ENCODE data around the gene DRD3.

Gene DRD3

GRCh38 chr3:114178770-114179368 lies at the start of gene DRD3:
Gene DRD3, minus strand, starts transcription at chr3:114179052. Its CDS starts 7,060 bp downstream, at chr3:114171992.
- no peak within 1 kb of the TSS for H3K9ac ChIP-seq (ENCODE audit: low read length)
- no peak within 1 kb of the TSS for H3K4me3 ChIP-seq (ENCODE audit: low read length)
- no peak within 1 kb of the TSS for H3K27ac ChIP-seq (ENCODE audit: low read length)
- H3K36me3 ChIP-seq (ENCODE audit: control insufficient read depth, low read depth, low read length): no peaks in the 10 kb centered on the region
- peaks cover 37% of the 10 kb centered on the region for H3K4me1 ChIP-seq (ENCODE audit: control insufficient read depth, low read depth, low read length)
- no peaks in the 10 kb centered on the region for H3K27me3 ChIP-seq (ENCODE audit: control insufficient read depth, insufficient read depth, low read length)
- no peaks in the 10 kb centered on the region for H3K9me3 ChIP-seq (ENCODE audit: control insufficient read depth, low read depth, low read length)

GRCh38 chr3:114227076-114227475 lies 48.2 kb upstream of the DRD3 start:
- Histone ChIP-seq H3K27ac (ENCODE audit: low read length) (no peak overlapping the region), H3K36me3 (ENCODE audit: control insufficient read depth, low read depth, low read length) (no peaks in the 10 kb centered on the region)

GRCh38 chr3:114226313-114226712 lies 47.5 kb upstream of the DRD3 start:
- H3K36me3 ChIP-seq (ENCODE audit: control insufficient read depth, low read depth, low read length): no peaks in the 10 kb centered on the region
- H3K9me3 ChIP-seq (ENCODE audit: control insufficient read depth, low read depth, low read length): peaks cover 14% of the 10 kb centered on the region
- no peaks in the 10 kb centered on the region for H3K4me1 ChIP-seq (ENCODE audit: control insufficient read depth, low read depth, low read length)
- H3K27ac ChIP-seq (ENCODE audit: low read length): no peak overlapping the region
- H3K4me3 ChIP-seq (ENCODE audit: low read length): no peak overlapping the region
- H3K9ac ChIP-seq (ENCODE audit: low read length): no peak overlapping the region
- H3K27me3 ChIP-seq (ENCODE audit: control insufficient read depth, insufficient read depth, low read length): no peaks in the 10 kb centered on the region

More at GRCh38 chr3:114227076-114227475, 48.2 kb upstream of the DRD3 start:
- Histone ChIP-seq H3K4me1 (ENCODE audit: control insufficient read depth, low read depth, low read length) (no peaks in the 10 kb centered on the region), H3K9me3 (ENCODE audit: control insufficient read depth, low read depth, low read length) (peaks cover 14% of the 10 kb centered on the region), H3K27me3 (ENCODE audit: control insufficient read depth, insufficient read depth, low read length) (no peaks in the 10 kb centered on the region), H3K9ac (ENCODE audit: low read length) (no peak overlapping the region), H3K4me3 (ENCODE audit: low read length) (no peak overlapping the region)

- no peaks in the 10 kb centered on the region for H3K27me3 ChIP-seq (ENCODE audit: control insufficient read depth, insufficient read depth, low read length)
- H3K9ac ChIP-seq (ENCODE audit: low read length): no peak overlapping the region
- H3K9me3 ChIP-seq (ENCODE audit: control insufficient read depth, low read depth, low read length): peaks cover 14% of the 10 kb centered on the region
- H3K27ac ChIP-seq (ENCODE audit: low read length): no peak overlapping the region
- no peaks in the 10 kb centered on the region for H3K4me1 ChIP-seq (ENCODE audit: control insufficient read depth, low read depth, low read length)
- H3K36me3 ChIP-seq (ENCODE audit: control insufficient read depth, low read depth, low read length): no peaks in the 10 kb centered on the region
- H3K4me3 ChIP-seq (ENCODE audit: low read length): no peak overlapping the region
These were observed 44.3 kb upstream of the DRD3 start for GRCh38 chr3:114223143-114223542.

GRCh38 chr3:114221881-114222264 lies 43.0 kb upstream of the DRD3 start:
- no peaks in the 10 kb centered on the region for H3K4me1 ChIP-seq (ENCODE audit: control insufficient read depth, low read depth, low read length)
- no peak overlapping the region for H3K27ac ChIP-seq (ENCODE audit: low read length)
- no peak overlapping the region for H3K9ac ChIP-seq (ENCODE audit: low read length)
- H3K4me3 ChIP-seq (ENCODE audit: low read length): no peak overlapping the region
- H3K36me3 ChIP-seq (ENCODE audit: control insufficient read depth, low read depth, low read length): no peaks in the 10 kb centered on the region
- no peaks in the 10 kb centered on the region for H3K27me3 ChIP-seq (ENCODE audit: control insufficient read depth, insufficient read depth, low read length)
- peaks cover 14% of the 10 kb centered on the region for H3K9me3 ChIP-seq (ENCODE audit: control insufficient read depth, low read depth, low read length)

GRCh38 chr3:114221165-114221880 lies 42.5 kb upstream of the DRD3 start:
- Histone ChIP-seq H3K4me1 (ENCODE audit: control insufficient read depth, low read depth, low read length) (no peaks in the 10 kb centered on the region), H3K4me3 (ENCODE audit: low read length) (no peak overlapping the region), H3K9me3 (ENCODE audit: control insufficient read depth, low read depth, low read length) (peaks cover 14% of the 10 kb centered on the region)

GRCh38 chr3:114219741-114220140 lies 40.9 kb upstream of the DRD3 start:
- H3K9ac ChIP-seq (ENCODE audit: low read length): no peak overlapping the region
- H3K4me3 ChIP-seq (ENCODE audit: low read length): no peak overlapping the region
- peaks cover 4% of the 10 kb centered on the region for H3K9me3 ChIP-seq (ENCODE audit: control insufficient read depth, low read depth, low read length)
- peaks cover 7% of the 10 kb centered on the region for H3K4me1 ChIP-seq (ENCODE audit: control insufficient read depth, low read depth, low read length)
- peaks cover 6% of the 10 kb centered on the region for H3K27me3 ChIP-seq (ENCODE audit: control insufficient read depth, insufficient read depth, low read length)
- no peaks in the 10 kb centered on the region for H3K36me3 ChIP-seq (ENCODE audit: control insufficient read depth, low read depth, low read length)
- no peak overlapping the region for H3K27ac ChIP-seq (ENCODE audit: low read length)

More at GRCh38 chr3:114221165-114221880, 42.5 kb upstream of the DRD3 start:
- Histone ChIP-seq H3K36me3 (ENCODE audit: control insufficient read depth, low read depth, low read length) (no peaks in the 10 kb centered on the region), H3K9ac (ENCODE audit: low read length) (no peak overlapping the region), H3K27ac (ENCODE audit: low read length) (no peak overlapping the region), H3K27me3 (ENCODE audit: control insufficient read depth, insufficient read depth, low read length) (no peaks in the 10 kb centered on the region)

- H3K27ac ChIP-seq (ENCODE audit: low read length): no peak overlapping the region
- H3K4me1 ChIP-seq (ENCODE audit: control insufficient read depth, low read depth, low read length): peaks cover 17% of the 10 kb centered on the region
- H3K9ac ChIP-seq (ENCODE audit: low read length): no peak overlapping the region
These were observed 39.8 kb upstream of the DRD3 start for GRCh38 chr3:114218578-114219185.

GRCh38 chr3:114218006-114218405 lies 39.2 kb upstream of the DRD3 start:
- Histone ChIP-seq H3K9ac (ENCODE audit: low read length) (no peak overlapping the region), H3K27me3 (ENCODE audit: control insufficient read depth, insufficient read depth, low read length) (peaks cover 6% of the 10 kb centered on the region), H3K4me3 (ENCODE audit: low read length) (no peak overlapping the region), H3K9me3 (ENCODE audit: control insufficient read depth, low read depth, low read length) (no peaks in the 10 kb centered on the region), H3K27ac (ENCODE audit: low read length) (no peak overlapping the region), H3K4me1 (ENCODE audit: control insufficient read depth, low read depth, low read length) (peaks cover 24% of the 10 kb centered on the region), H3K36me3 (ENCODE audit: control insufficient read depth, low read depth, low read length) (no peaks in the 10 kb centered on the region)

More at GRCh38 chr3:114218578-114219185, 39.8 kb upstream of the DRD3 start:
- Histone ChIP-seq H3K9me3 (ENCODE audit: control insufficient read depth, low read depth, low read length) (no peaks in the 10 kb centered on the region), H3K4me3 (ENCODE audit: low read length) (no peak overlapping the region), H3K27me3 (ENCODE audit: control insufficient read depth, insufficient read depth, low read length) (peaks cover 6% of the 10 kb centered on the region), H3K36me3 (ENCODE audit: control insufficient read depth, low read depth, low read length) (no peaks in the 10 kb centered on the region)

- Histone ChIP-seq H3K9ac (ENCODE audit: low read length) (no peak overlapping the region), H3K9me3 (ENCODE audit: control insufficient read depth, low read depth, low read length) (no peaks in the 10 kb centered on the region), H3K36me3 (ENCODE audit: control insufficient read depth, low read depth, low read length) (no peaks in the 10 kb centered on the region), H3K4me3 (ENCODE audit: low read length) (no peak overlapping the region), H3K27ac (ENCODE audit: low read length) (no peak overlapping the region), H3K27me3 (ENCODE audit: control insufficient read depth, insufficient read depth, low read length) (peaks cover 6% of the 10 kb centered on the region), H3K4me1 (ENCODE audit: control insufficient read depth, low read depth, low read length) (peaks cover 30% of the 10 kb centered on the region)
These were observed 38.4 kb upstream of the DRD3 start for GRCh38 chr3:114217266-114217665.

- Histone ChIP-seq H3K27ac (ENCODE audit: low read length) (no peak overlapping the region), H3K4me3 (ENCODE audit: low read length) (no peak overlapping the region), H3K4me1 (ENCODE audit: control insufficient read depth, low read depth, low read length) (peaks cover 30% of the 10 kb centered on the region), H3K9ac (ENCODE audit: low read length) (no peak overlapping the region), H3K27me3 (ENCODE audit: control insufficient read depth, insufficient read depth, low read length) (peaks cover 6% of the 10 kb centered on the region), H3K9me3 (ENCODE audit: control insufficient read depth, low read depth, low read length) (no peaks in the 10 kb centered on the region), H3K36me3 (ENCODE audit: control insufficient read depth, low read depth, low read length) (no peaks in the 10 kb centered on the region)
These were observed 37.5 kb upstream of the DRD3 start for GRCh38 chr3:114216186-114216970.
